Upper lobe of left lung (tissue), 6 donors: ENCODE results near the gene STX4. TPM values are rescaled to one million over a fixed set of nuclear protein-coding genes. Genes with fewer than 3 reads are reported as not detected.
"Not testable (repeated sequence)": the region's sequence is repeated elsewhere in the genome, so short reads cannot be mapped to it uniquely, and the experiment has no call there.

ENCODE experiments used
- ATAC-seq, 2 donors: fragments of 200-7000 bp; cut with Tn5 transposase; one replicate each; pipeline ENCODE4 v1.9.1; 2022; ENCODE audit warnings: mild to moderate bottlenecking in 2 of 2, moderate library complexity in 2 of 2; ENCODE audit not compliant: low FRiP score in 2 of 2
- DNase-seq, 2 donors: peaks; one replicate each; pipeline ENCODE4 v3.0.0-alpha.2; 2019 to 2020
- H3K27ac ChIP-seq, 4 donors: fragments of 200-600 bp; sonication (generic); one replicate each; pipeline ENCODE4 v1.5.1; 2016 to 2019
- H3K27me3 ChIP-seq, 4 donors: fragments of 200-600 bp; sonication (generic); one replicate each; pipeline ENCODE4 v1.5.1; 2017 to 2019
- H3K36me3 ChIP-seq, 4 donors: fragments of 200-600 bp; sonication (generic); one replicate each; pipeline ENCODE4 v1.5.1; 2016 to 2019
- H3K4me1 ChIP-seq, 4 donors: fragments of 200-600 bp; sonication (generic); one replicate each; pipeline ENCODE4 v1.5.1; 2018 to 2019
- H3K4me3 ChIP-seq, 4 donors: fragments of 200-600 bp; sonication (generic); one replicate each; pipeline ENCODE4 v1.5.1; 2017 to 2019; ENCODE audit warnings: mild to moderate bottlenecking in 2 of 4, moderate library complexity in 1 of 4
- H3K9me3 ChIP-seq, 4 donors: fragments of 200-600 bp; sonication (generic); one replicate each; pipeline ENCODE4 v1.5.1; 2018 to 2019
- EP300 ChIP-seq, 4 donors: sonication (generic); formaldehyde crosslinking; IDR thresholded peaks; one replicate each; pipeline ENCODE4 v1.5.1; 2017; ENCODE audit warnings: antibody characterized with exemption in 4 of 4, control low read depth in 2 of 4
- POLR2A ChIP-seq, 4 donors: fragments of 450-650 bp; IDR thresholded peaks; one replicate each; pipeline ENCODE4 v1.5.1; 2016 to 2017; ENCODE audit warnings: antibody characterized with exemption in 4 of 4, mild to moderate bottlenecking in 2 of 4
- POLR2AphosphoS5 ChIP-seq, 2 donors: sonication (generic); formaldehyde crosslinking; IDR thresholded peaks; one replicate each; pipeline ENCODE4 v1.5.1; 2017; ENCODE audit warnings: antibody characterized with exemption in 2 of 2
- WGBS, 2 donors: methylation state at CpG; one replicate each; pipeline ENCODE4 v1.1.5; 2017 to 2018; 5-methylcytosine and 5-hydroxymethylcytosine counted together
- total RNA-seq, 6 donors: library from RNA; depleted of rRNA in 4 of 6; stranded (reverse); fragments of >200 nt in 4 of 6; gene quantifications; one replicate each; pipeline versions ENCODE4 v1.1.0 to v1.2.1, GENCODE V29; 2016 to 2021
- TF ChIP-seq, protein P1 (sequence below), 6 experiments: fragments of 450-650 bp in 4 of 6; fragments of 200-600 bp in 2 of 6; sonication (generic) in 2 of 6; IDR thresholded peaks; one replicate each; pipeline ENCODE4 v1.5.1; 2016 to 2019; ENCODE audit warnings: antibody characterized with exemption in 6 of 6
- donor health status: DM: no; HTN: no; CAD: no; lungs with moderate emphysema.
- donor health status: DM: no; HTN: yes; CAD: no; lungs with severe emphysema.

The STX4 gene
- total RNA-seq, 6 donors from 2014 or later: 44.8 to 168 (median 96.3) TPM

DNA sequence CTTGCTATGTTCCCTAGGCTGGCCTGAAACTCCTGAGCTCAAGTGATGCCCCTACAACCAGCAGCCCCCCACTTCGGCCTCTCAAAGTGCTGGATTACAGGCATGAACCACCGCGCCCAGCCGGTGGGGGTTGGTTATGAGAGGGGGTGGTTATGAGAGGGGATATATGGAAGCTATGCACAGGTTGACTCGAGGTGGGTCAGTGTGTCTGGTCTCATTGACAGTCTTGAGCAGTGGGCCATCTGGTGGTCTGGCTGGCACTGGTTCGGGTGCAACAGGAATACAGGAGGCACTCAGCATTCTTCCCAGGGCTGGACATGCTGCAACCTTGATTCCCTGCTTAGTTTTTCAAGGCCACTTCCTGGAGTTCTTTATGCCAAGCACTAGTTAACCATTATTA, 17.3 kb upstream of the STX4 start:
- ATAC-seq: no peak
- no peak for DNase-seq
- H3K4me3 ChIP-seq: no peak overlapping the region

DNA sequence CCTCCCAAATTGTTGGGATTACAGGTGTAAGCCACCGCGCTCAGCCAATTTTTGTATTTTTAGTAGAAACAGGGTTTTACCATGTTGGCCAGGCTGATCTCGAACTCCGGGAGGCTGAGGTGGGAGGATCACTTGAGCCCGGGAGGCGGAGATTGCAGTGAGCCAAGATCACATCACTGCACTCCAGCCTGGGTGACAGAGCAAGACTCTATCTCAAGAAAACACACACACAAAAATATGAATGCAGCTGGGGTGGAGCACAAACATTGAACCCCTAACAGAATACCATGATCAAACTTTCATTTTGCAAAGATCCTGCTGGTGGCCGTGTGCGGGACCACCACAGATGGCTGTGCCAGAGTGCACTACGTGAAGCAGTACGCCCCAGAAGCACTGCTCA, 15.6 kb upstream of the STX4 start:
- WGBS, 2 donors: 87 to 93% methylated on average over 10 of the region's 10 CpGs
- not testable (repeated sequence) for ATAC-seq, H3K27me3 ChIP-seq, H3K4me3 ChIP-seq, H3K27ac ChIP-seq, H3K4me1 ChIP-seq, H3K9me3 ChIP-seq, DNase-seq, H3K36me3 ChIP-seq

More for the DNA sequence above, 17.3 kb upstream of the STX4 start:
- H3K27ac ChIP-seq: no peak overlapping the region
- no peaks in the 10 kb centered on the region for H3K9me3 ChIP-seq
- H3K27me3 ChIP-seq: peaks cover 0 to 6% (median 3%) of the 10 kb centered on the region in 4 donors
- TF ChIP-seq EP300 (IDR thresholded peaks at IDR 0.05) (no peak), POLR2A (IDR thresholded peaks at IDR 0.05) (no peak), POLR2AphosphoS5 (IDR thresholded peaks at IDR 0.05) (no peak)
- TF ChIP-seq, protein P1, sequence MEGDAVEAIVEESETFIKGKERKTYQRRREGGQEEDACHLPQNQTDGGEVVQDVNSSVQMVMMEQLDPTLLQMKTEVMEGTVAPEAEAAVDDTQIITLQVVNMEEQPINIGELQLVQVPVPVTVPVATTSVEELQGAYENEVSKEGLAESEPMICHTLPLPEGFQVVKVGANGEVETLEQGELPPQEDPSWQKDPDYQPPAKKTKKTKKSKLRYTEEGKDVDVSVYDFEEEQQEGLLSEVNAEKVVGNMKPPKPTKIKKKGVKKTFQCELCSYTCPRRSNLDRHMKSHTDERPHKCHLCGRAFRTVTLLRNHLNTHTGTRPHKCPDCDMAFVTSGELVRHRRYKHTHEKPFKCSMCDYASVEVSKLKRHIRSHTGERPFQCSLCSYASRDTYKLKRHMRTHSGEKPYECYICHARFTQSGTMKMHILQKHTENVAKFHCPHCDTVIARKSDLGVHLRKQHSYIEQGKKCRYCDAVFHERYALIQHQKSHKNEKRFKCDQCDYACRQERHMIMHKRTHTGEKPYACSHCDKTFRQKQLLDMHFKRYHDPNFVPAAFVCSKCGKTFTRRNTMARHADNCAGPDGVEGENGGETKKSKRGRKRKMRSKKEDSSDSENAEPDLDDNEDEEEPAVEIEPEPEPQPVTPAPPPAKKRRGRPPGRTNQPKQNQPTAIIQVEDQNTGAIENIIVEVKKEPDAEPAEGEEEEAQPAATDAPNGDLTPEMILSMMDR (IDR thresholded peaks at IDR 0.05): no peak
- H3K36me3 ChIP-seq: no peaks in the 10 kb centered on the region
- H3K4me1 ChIP-seq: no peaks in the 10 kb centered on the region
- 68 to 69% methylated on average over 6 of the region's 6 CpGs for WGBS, 2 donors

DNA sequence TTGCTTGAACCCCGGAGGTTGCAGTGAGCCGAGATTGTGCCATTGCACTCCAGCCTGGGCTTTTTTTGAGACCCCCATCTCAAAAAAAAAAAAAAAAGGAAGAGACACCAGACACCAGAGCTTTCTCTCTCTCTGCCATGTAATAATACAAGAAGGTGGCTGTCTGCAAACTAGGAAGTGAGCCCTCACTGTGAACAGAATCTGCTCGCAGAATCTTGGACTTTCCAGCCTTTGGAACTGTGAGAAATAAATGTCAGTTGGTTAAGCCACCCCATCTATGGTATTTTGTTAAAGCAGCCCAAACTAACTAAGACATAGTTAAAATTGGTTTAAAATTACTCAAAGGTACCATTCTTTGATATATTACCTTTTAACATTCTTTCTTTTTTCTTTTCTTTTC, 12.8 kb upstream of the STX4 start:
- no peak overlapping the region for H3K4me3 ChIP-seq
- TF ChIP-seq POLR2A (IDR thresholded peaks at IDR 0.05) (no peak), EP300 (IDR thresholded peaks at IDR 0.05) (no peak)
- DNase-seq (no peak), ATAC-seq (no peak)
- no peaks in the 10 kb centered on the region for H3K4me1 ChIP-seq
- no peak overlapping the region for H3K27ac ChIP-seq
- H3K27me3 ChIP-seq: no peaks in the 10 kb centered on the region
- H3K9me3 ChIP-seq: no peaks in the 10 kb centered on the region
- H3K36me3 ChIP-seq: no peaks in the 10 kb centered on the region
- 94 to 97% methylated on average over 3 of the region's 3 CpGs for WGBS, 2 donors

DNA sequence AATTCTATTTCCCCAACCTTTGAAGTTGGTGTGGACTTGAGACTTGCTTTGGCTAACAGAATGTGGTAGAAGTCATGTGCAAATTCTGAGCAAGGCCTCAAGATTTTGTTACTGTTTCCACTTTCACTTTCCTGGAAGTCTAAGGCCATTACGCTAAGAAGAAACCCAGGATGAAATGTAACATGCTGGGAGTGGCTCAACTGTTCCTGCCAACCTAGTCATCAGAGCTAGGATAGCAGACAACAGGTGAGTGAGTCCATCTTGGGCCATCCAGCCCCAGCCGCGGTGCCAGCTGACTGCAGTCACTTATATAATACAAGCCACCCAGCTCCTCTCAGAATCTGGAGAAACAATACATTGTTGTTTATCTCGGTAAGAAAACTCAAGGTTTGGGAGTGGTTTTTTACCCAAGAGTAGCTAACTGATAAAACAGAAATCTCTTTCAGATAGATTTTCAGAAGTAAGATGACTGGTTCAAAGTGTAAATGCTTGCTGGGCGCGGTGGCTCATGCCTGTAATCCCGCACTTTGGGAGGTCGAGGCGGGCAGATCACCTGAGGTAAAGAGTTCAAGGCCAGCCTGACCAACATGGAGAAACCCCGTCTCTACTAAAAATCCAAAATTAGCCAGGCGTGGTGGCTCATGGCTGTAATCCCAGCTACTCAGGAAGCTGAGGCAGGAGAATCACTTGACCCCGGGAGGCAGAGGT, 10.7 kb upstream of the STX4 start:
- Histone ChIP-seq H3K36me3 (no peaks in the 10 kb centered on the region), H3K27ac (no peak overlapping the region), H3K9me3 (no peaks in the 10 kb centered on the region), H3K4me3 (no peak overlapping the region), H3K4me1 (no peaks in the 10 kb centered on the region), H3K27me3 (no peaks in the 10 kb centered on the region)
- TF ChIP-seq POLR2AphosphoS5 (IDR thresholded peaks at IDR 0.05) (no peak), EP300 (IDR thresholded peaks at IDR 0.05) (no peak), POLR2A (IDR thresholded peaks at IDR 0.05) (no peak)
- TF ChIP-seq, protein P1 (IDR thresholded peaks at IDR 0.05): no peak
- ATAC-seq (no peak), DNase-seq (peak in 1 of 2 donors; percentile 44)
- 81 to 90% methylated on average over 12 of the region's 12 CpGs for WGBS, 2 donors

DNA sequence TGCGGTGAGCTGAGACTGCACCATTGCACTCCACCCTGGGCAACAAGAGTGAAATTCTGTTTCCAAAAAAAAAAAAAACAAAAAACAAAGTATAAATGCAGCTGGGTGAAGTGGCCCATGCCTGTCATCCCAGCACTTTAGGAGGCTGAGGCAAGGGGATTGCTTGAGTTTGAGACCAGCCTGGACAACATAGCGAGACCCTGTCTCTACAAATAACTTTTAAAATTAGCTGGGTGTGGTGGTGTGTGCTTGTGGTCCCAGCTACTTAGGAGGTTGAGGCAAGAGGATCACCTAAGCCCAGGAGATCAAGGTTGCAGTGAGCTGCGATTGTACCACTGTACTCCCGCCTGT, 10.1 kb upstream of the STX4 start:
- no peak for DNase-seq
- Histone ChIP-seq H3K4me3 (no peak overlapping the region), H3K27ac (no peak overlapping the region), H3K36me3 (no peaks in the 10 kb centered on the region), H3K9me3 (no peaks in the 10 kb centered on the region), H3K27me3 (no peaks in the 10 kb centered on the region), H3K4me1 (no peaks in the 10 kb centered on the region)
- TF ChIP-seq EP300 (IDR thresholded peaks at IDR 0.05) (no peak), POLR2A (IDR thresholded peaks at IDR 0.05) (no peak), POLR2AphosphoS5 (IDR thresholded peaks at IDR 0.05) (no peak)
- TF ChIP-seq, protein P1 (IDR thresholded peaks at IDR 0.05): no peak
- 87 to 95% methylated on average over 4 of the region's 4 CpGs for WGBS, 2 donors
- ATAC-seq: no peak

DNA sequence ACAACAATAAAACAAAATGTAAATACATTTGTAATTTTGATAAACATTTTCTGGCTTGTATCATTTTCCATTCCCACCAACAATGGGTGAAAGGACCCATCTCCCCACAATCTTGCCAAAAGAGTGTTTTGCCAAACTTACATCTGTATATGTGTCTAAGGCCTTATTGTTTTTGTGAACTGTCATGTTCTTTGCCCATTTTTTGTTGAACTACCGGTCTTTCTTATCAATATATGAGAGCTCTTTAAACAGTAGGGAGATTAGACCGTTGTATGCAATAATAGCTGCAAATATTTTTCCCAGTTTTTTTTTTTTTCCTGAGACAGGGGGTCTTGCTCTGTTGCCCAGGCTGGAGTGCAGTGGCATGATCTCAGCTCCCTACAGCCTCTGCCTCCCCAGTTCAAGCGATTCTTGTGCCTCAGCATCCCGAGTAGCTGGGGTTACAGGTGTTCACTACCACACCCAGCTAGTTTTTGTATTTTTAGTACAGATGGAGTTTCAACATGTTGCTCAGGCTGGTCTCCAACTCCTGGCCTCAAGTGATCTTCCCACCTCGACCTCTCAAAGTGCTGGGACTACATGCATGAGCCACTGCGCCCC, 9.6 kb upstream of the STX4 start:
- Histone ChIP-seq H3K9me3 (no peaks in the 10 kb centered on the region), H3K27ac (no peak overlapping the region), H3K4me1 (no peaks in the 10 kb centered on the region), H3K36me3 (no peaks in the 10 kb centered on the region), H3K4me3 (no peak overlapping the region), H3K27me3 (no peaks in the 10 kb centered on the region)
- 70 to 75% methylated on average over 6 of the region's 6 CpGs for WGBS, 2 donors
- DNase-seq (no peak), ATAC-seq (no peak)
- TF ChIP-seq, protein P1 (IDR thresholded peaks at IDR 0.05): no peak
- TF ChIP-seq EP300 (IDR thresholded peaks at IDR 0.05): no peak
